HepG2 (cell line): ENCODE results near the gene ZMYM1. TPM values are rescaled to one million over a fixed set of nuclear protein-coding genes. Genes with fewer than 3 reads are reported as not detected.

ENCODE experiments used
- ATAC-seq: fragments of 200-7000 bp; cut with Tn5 transposase; 3 replicates; pipeline ENCODE4 v1.9.1; 2020; ENCODE audit warnings: mild to moderate bottlenecking, moderate library complexity
- BruUV-seq: library from RNA; stranded (reverse); fragments of 400-500 nt; replicated peaks from 2 replicates; lab custom pipeline; 2021; lab: Mats Ljungman, UMichigan
- CTCF ChIA-PET: fragments of 300-600 bp; formaldehyde crosslinking; extraction: SDS; loops from one replicate; lab custom pipeline; 2021; ENCODE audit warnings: low total read pairs, inconsistent platforms, low intra/inter-chr PET ratio; lab: Yijun Ruan, JAX
- POLR2A ChIA-PET: fragments of 350-600 bp; sonication (Branson Sonifier 250); formaldehyde crosslinking; loops from one replicate; lab custom pipeline; 2020; ENCODE audit warnings: antibody characterized with exemption, inconsistent platforms; lab: Yijun Ruan, JAX
- DNase-seq: peaks from one replicate; pipeline ENCODE4 v3.0.0-alpha.2; 2015; ENCODE audit warnings: low spot score
- FAIRE-seq: peaks from 3 replicates; lab custom pipeline; 2011; peaks lifted over from hg19 to GRCh38; lab: Jason Lieb, UNC
- H2AFZ ChIP-seq: one replicate; pipeline ENCODE4 v1.6.1; 2011; ENCODE audit warnings: low read length, inconsistent platforms
- H3K27ac ChIP-seq: fragments of 300-600 bp; 3 replicates; pipeline ENCODE4 v1.8.0; 2011; ENCODE audit warnings: mixed run types, mild to moderate bottlenecking, mixed read lengths, low read length, inconsistent platforms; ENCODE audit not compliant: insufficient read depth; ENCODE audit errors: extremely low read length
- H3K27me3 ChIP-seq, 2 experiments: fragments of 200-600 bp in 1 of 2; 2 replicates in 1 of 2; 3 replicates in 1 of 2; pipeline versions ENCODE4 v1.6.0 to v1.8.0; 2011; ENCODE audit warnings: low read length in 2 of 2, mild to moderate bottlenecking in 2 of 2, moderate library complexity in 2 of 2, inconsistent platforms in 1 of 2; ENCODE audit not compliant: insufficient read depth in 2 of 2, control insufficient read depth in 1 of 2
- H3K36me3 ChIP-seq, 2 experiments: fragments of 200-600 bp in 1 of 2; replicated peaks in 1 of 2; 2 replicates in 1 of 2; 3 replicates in 1 of 2; pipeline versions ENCODE4 v1.5.1 to v1.8.0; 2011; ENCODE audit warnings: low read length in 2 of 2, inconsistent platforms in 1 of 2; ENCODE audit not compliant: insufficient read depth in 2 of 2, control insufficient read depth in 1 of 2
- H3K4me1 ChIP-seq: 2 replicates; pipeline ENCODE4 v1.5.1; 2012; ENCODE audit warnings: low read length, inconsistent platforms; ENCODE audit not compliant: insufficient read depth
- H3K4me2 ChIP-seq: 2 replicates; pipeline ENCODE4 v1.6.0; 2011; ENCODE audit warnings: low read depth, low read length, inconsistent platforms
- H3K4me3 ChIP-seq, 3 experiments: fragments of 200-600 bp in 1 of 3; sonication (generic), shearing (Covaris generic) in 1 of 3; replicated peaks in 1 of 3; 2 replicates each; pipeline ENCODE4 v1.5.1; 2011 to 2016; ENCODE audit warnings: low read length in 3 of 3, inconsistent platforms in 2 of 3, low read depth in 2 of 3, mild to moderate bottlenecking in 2 of 3, control low read depth in 1 of 3, mixed read lengths in 1 of 3; ENCODE audit not compliant: insufficient read depth in 1 of 3
- H3K79me2 ChIP-seq: one replicate; pipeline ENCODE4 v1.6.1; 2011; ENCODE audit warnings: low read length, inconsistent platforms; ENCODE audit not compliant: insufficient read depth
- H3K9ac ChIP-seq: 2 replicates; pipeline ENCODE4 v1.6.0; 2011; ENCODE audit warnings: mild to moderate bottlenecking, low read depth, low read length, inconsistent platforms; ENCODE audit not compliant: insufficient read depth
- H3K9me3 ChIP-seq: 2 replicates; pipeline ENCODE4 v1.5.1; 2012; ENCODE audit warnings: mild to moderate bottlenecking, low read length
- H4K20me1 ChIP-seq: 2 replicates; pipeline ENCODE4 v1.6.0; 2011; ENCODE audit warnings: inconsistent platforms, mild to moderate bottlenecking, low read length, moderate library complexity; ENCODE audit not compliant: insufficient read depth
- ATM ChIP-seq: fragments of 450-650 bp; IDR thresholded peaks from 2 replicates; pipeline ENCODE4 v1.7.1; 2017; ENCODE audit warnings: mild to moderate bottlenecking, borderline replicate concordance
- CCDC6 ChIP-seq: sonication (generic); formaldehyde crosslinking; IDR thresholded peaks from 2 replicates; pipeline ENCODE4 v1.8.1; 2022; ENCODE audit warnings: mild to moderate bottlenecking, missing genetic modification reagents, moderate library complexity
- E2F1 ChIP-seq: sonication (generic); formaldehyde crosslinking; IDR thresholded peaks from 2 replicates; pipeline ENCODE4 v1.5.0; 2020; ENCODE audit warnings: missing genetic modification reagents
- MAFF ChIP-seq: IDR thresholded peaks from 2 replicates; pipeline ENCODE4 v1.6.1; 2011; ENCODE audit warnings: low read depth, low read length, improper control_type of control experiment
- NR3C1 ChIP-seq: sonication (generic); formaldehyde crosslinking; IDR thresholded peaks from 2 replicates; pipeline ENCODE4 v1.4.0; 2020; ENCODE audit warnings: missing genetic modification reagents
- SAP130 ChIP-seq: IDR thresholded peaks from 2 replicates; pipeline ENCODE4 v1.6.1; 2016; ENCODE audit warnings: low read depth
- ZNF256 ChIP-seq: sonication (generic); formaldehyde crosslinking; conservative IDR thresholded peaks from 2 replicates; pipeline ENCODE4 v1.4.0; 2020; ENCODE audit warnings: missing genetic modification reagents
- ZNF326 ChIP-seq: sonication (generic); formaldehyde crosslinking; IDR thresholded peaks from 2 replicates; pipeline ENCODE4 v1.4.0; 2020; ENCODE audit warnings: missing genetic modification reagents, borderline replicate concordance
- ZNF451 ChIP-seq: sonication (generic); formaldehyde crosslinking; IDR thresholded peaks from 2 replicates; pipeline ENCODE4 v1.5.0; 2020; ENCODE audit warnings: mild to moderate bottlenecking, missing genetic modification reagents
- ZNF530 ChIP-seq: sonication (generic); formaldehyde crosslinking; IDR thresholded peaks from 2 replicates; pipeline ENCODE4 v1.5.0; 2020; ENCODE audit warnings: low read depth, mild to moderate bottlenecking, missing genetic modification reagents
- ZSCAN25 ChIP-seq: sonication (generic); formaldehyde crosslinking; IDR thresholded peaks from 2 replicates; pipeline ENCODE4 v1.8.0; 2022; ENCODE audit warnings: mild to moderate bottlenecking, missing genetic modification reagents
- WGBS: methylation state at CpG from one replicate; pipeline ENCODE4 v1.1.6; 2017; ENCODE audit warnings: low lambda C conversion rate; 5-methylcytosine and 5-hydroxymethylcytosine counted together
- in situ Hi-C: cut with HindIII; loops from 2 replicates; pipeline ENCODE4 v1.10.0; 2017; ENCODE audit warnings: low pct_unique_long_range_greater_than_20kb; ENCODE audit not compliant: extremely low pct_ligation_motif_present
- intact Hi-C: fragments of 100-400 bp; cut with micrococcal nuclease; formaldehyde crosslinking; loops from one replicate; pipeline ENCODE4 v1.10.0; 2022; ENCODE audit not compliant: unreplicated experiment
- polyA plus RNA-seq, 8 experiments: library from polyadenylated mRNA; depleted of rRNA in 3 of 8; stranded (reverse) in 7 of 8; unstranded in 1 of 8; fragments of >200 nt; fragmentation: Illumina TruSeq in 4 of 8; extraction: Trizol in 4 of 8; gene quantifications; 2 replicates each; pipeline versions ENCODE4 v1.2.1 to v1.2.3, GENCODE V29; 2011 to 2016; ENCODE audit warnings: low read depth in 4 of 8, missing spikeins in 1 of 8, mixed read lengths in 1 of 8; ENCODE audit not compliant: insufficient read depth in 1 of 8
- total RNA-seq, 5 experiments: library from RNA; depleted of rRNA; stranded (reverse); fragments of >200 nt; fragmentation: Illumina TruSeq; extraction: Trizol; gene quantifications; 2 replicates each; pipeline ENCODE4 v1.2.3, GENCODE V29; 2016; ENCODE audit warnings: low read depth in 1 of 5
- TF ChIP-seq, protein P1 (sequence below): sonication (generic); formaldehyde crosslinking; IDR thresholded peaks from 2 replicates; pipeline ENCODE4 v1.8.1; 2023; ENCODE audit warnings: mild to moderate bottlenecking, missing genetic modification reagents, borderline replicate concordance

The ZMYM1 gene
- total and polyA plus RNA-seq, 2 of the 13 experiments (the other 11 are each of a cell fraction or from before 2014, with no cell fraction given), result 10.0 to 16.2 TPM

DNA sequence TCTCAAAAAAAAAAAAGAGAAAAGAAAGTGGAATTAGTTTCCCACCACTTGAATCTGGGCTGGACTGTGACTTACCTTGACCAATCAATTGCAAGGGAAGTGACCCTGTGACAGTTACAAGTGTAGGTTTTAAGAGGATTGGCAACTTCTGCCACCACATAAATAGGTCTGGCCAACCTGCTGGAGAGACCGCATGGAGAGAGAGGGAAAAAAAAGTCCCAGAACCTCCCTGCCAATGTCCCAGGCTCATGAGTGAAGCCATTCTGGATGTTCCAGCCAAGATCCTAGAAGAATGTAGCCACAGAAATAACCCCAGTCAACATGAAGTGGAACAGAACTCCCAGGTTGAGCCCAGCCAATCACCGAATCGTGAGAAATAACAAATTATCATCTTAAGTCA is 35.7 kb upstream of the ZMYM1 start (continued):
- TF ChIP-seq ATM, result no peak
- TF ChIP-seq MAFF, result no peak

GRCh38 chr1:35044431-35044830 is 34.8 kb upstream of the ZMYM1 start:
- in situ Hi-C loops, result no loop called here
- Histone ChIP-seq H3K27ac (no peak overlapping the region), H3K4me1 (peaks cover 11% of the 10 kb centered on the region), H2AFZ (no peak overlapping the region), H3K9me3 (no peaks in the 10 kb centered on the region), H3K4me2 (no peak overlapping the region), H3K27me3 (no peaks in the 10 kb centered on the region), H3K36me3 (no peaks in the 10 kb centered on the region), H4K20me1 (no peaks in the 10 kb centered on the region), H3K9ac (no peak overlapping the region), H3K79me2 (no peaks in the 10 kb centered on the region), H3K4me3 (no peak overlapping the region)
- intact Hi-C loops, result no loop called here
- WGBS, result 8% methylated on average over 1 of the region's 1 CpG
- DNase-seq (no peak), FAIRE-seq (no peak), ATAC-seq (no peak)
- POLR2A ChIA-PET, result no interaction called here
- TF ChIP-seq, protein P1, sequence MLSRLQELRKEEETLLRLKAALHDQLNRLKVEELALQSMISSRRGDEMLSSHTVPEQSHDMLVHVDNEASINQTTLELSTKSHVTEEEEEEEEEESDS (CRISPR knock-in tag), result no peak
- TF ChIP-seq ATM (no peak), E2F1 (CRISPR knock-in tag) (no peak), ZNF451 (no peak), ZNF256 (no peak), ZNF326 (CRISPR knock-in tag) (no peak), CCDC6 (no peak), NR3C1 (no peak), ZSCAN25 (CRISPR knock-in tag) (no peak), SAP130 (CRISPR knock-in tag) (no peak), ZNF530 (CRISPR knock-in tag) (no peak)
- BruUV-seq, result no TSS peak
- CTCF ChIA-PET, result no interaction called here
